H1 (cell line): ENCODE measurements around the gene ZBTB37.

Source experiments
- ASH2L ChIP-seq: fragments of 200-600, 300-600 bp; sonication (generic); IDR thresholded peaks from one replicate; pipeline ENCODE4 v1.7.1; 2017; ENCODE audit warnings: low read length
- CTCF ChIP-seq, 3 experiments: IDR thresholded peaks; 1 replicate in 2 of 3; 2 replicates in 1 of 3; pipeline versions ENCODE4 v1.5.1 to v1.6.1; 2011; ENCODE audit warnings: low read length in 3 of 3, mild to moderate bottlenecking in 3 of 3, inconsistent platforms in 2 of 3, low read depth in 1 of 3, moderate library complexity in 1 of 3; ENCODE audit not compliant: insufficient read depth in 1 of 3; ENCODE audit errors: control extremely low read depth in 1 of 3

DNA sequence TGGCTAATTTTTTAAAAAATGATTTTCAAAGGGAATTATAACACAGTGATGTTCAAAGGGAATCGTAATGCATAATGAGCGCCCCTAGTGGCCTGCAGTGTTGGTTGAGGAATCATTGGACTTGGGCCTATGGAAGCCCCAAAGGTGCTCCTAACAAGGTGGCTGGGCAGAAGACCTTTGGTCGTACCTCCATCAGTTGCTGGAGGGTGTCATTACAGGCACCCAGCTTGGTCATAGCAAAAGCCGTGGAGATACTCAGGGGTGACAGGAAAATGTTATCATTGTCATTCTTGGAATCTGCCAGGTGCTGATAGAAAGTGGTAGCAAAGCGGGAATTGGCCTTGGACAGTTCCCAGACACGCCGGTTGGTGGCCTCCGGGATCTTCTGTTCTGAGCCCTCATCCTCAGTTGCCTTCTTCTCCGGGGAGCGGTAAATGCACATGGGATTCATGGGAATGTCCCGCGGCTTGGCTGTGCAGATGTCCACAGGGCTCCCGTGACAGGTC lies 46.2 kb downstream of the ZBTB37 start:
- peak; percentile 56 to 80 (median 59) for TF ChIP-seq CTCF (IDR thresholded peaks at IDR 0.05; ENCODE audit: control extremely low read depth in 1 of 3, insufficient read depth in 1 of 3, low read depth in 1 of 3, low read length in 3 of 3)
- TF ChIP-seq ASH2L: no peak
